Endothelial cell of umbilical vein (primary cell): Measurements from ENCODE around the gene GPALPP1. TPM values are rescaled to one million over a fixed set of nuclear protein-coding genes. Genes with fewer than 3 reads are reported as not detected.
A peak's percentile ranks its signal among the peaks of the same experiment; 100 is the strongest.

ENCODE experiments used
- BruUV-seq: library from RNA; stranded (reverse); fragments of 400-500 nt; replicated peaks from 2 replicates; lab custom pipeline; 2021; lab: Mats Ljungman, UMichigan
- CTCF ChIA-PET: fragments of 300-600, 350-600 bp; sonication (Branson Sonifier 250); formaldehyde crosslinking; loops from one replicate; lab custom pipeline; 2021; ENCODE audit warnings: antibody characterized with exemption, inconsistent platforms; lab: Charles Lee
- POLR2A ChIA-PET: fragments of 300-600, 350-600 bp; sonication (Branson Sonifier 250); formaldehyde crosslinking; loops from one replicate; lab custom pipeline; 2021; ENCODE audit warnings: antibody characterized with exemption, inconsistent platforms; lab: Charles Lee
- DNase-seq: peaks from one replicate; pipeline ENCODE4 v3.0.0-alpha.2; 2011; ENCODE audit warnings: low read depth, low spot score
- FAIRE-seq: peaks from 2 replicates; lab custom pipeline; 2011; peaks lifted over from hg19 to GRCh38; lab: Jason Lieb, UNC
- H2AFZ ChIP-seq: 2 replicates; pipeline ENCODE4 v1.6.0; 2012; ENCODE audit warnings: low read depth, low read length, control low read depth, inconsistent platforms
- H3K27ac ChIP-seq: 2 replicates; pipeline ENCODE4 v1.5.1; 2011; ENCODE audit warnings: low read depth, mild to moderate bottlenecking, control low read depth, low read length, moderate library complexity; ENCODE audit not compliant: insufficient read depth
- H3K27me3 ChIP-seq, 2 experiments: 2 replicates each; pipeline versions ENCODE4 v1.6.0 to v1.6.1; 2011; ENCODE audit warnings: low read length in 2 of 2, mixed read lengths in 1 of 2; ENCODE audit not compliant: control insufficient read depth in 2 of 2, insufficient read depth in 2 of 2
- H3K36me3 ChIP-seq, 2 experiments: 2 replicates in 1 of 2; 3 replicates in 1 of 2; pipeline ENCODE4 v1.5.1; 2011; ENCODE audit warnings: low read length in 2 of 2, mild to moderate bottlenecking in 1 of 2, moderate library complexity in 1 of 2; ENCODE audit not compliant: control insufficient read depth in 2 of 2, insufficient read depth in 2 of 2; ENCODE audit errors: extremely low read depth in 1 of 2
- H3K4me1 ChIP-seq: 3 replicates; pipeline ENCODE4 v1.5.1; 2011; ENCODE audit warnings: mild to moderate bottlenecking, low read length; ENCODE audit not compliant: control insufficient read depth, insufficient read depth; ENCODE audit errors: extremely low read depth
- H3K4me2 ChIP-seq: 2 replicates; pipeline ENCODE4 v1.6.1; 2011; ENCODE audit warnings: low read length, control low read depth, mixed read lengths; ENCODE audit not compliant: insufficient read depth
- H3K4me3 ChIP-seq, 3 experiments: fragments of 200-600 bp in 1 of 3; sonication (generic), shearing (Covaris generic) in 1 of 3; replicated peaks in 1 of 3; 2 replicates each; pipeline ENCODE4 v1.5.1; 2011 to 2016; ENCODE audit warnings: control low read depth in 3 of 3, low read length in 3 of 3, mild to moderate bottlenecking in 2 of 3, inconsistent platforms in 1 of 3, low read depth in 1 of 3, moderate library complexity in 1 of 3; ENCODE audit not compliant: insufficient read depth in 1 of 3
- H3K79me2 ChIP-seq: 2 replicates; pipeline ENCODE4 v1.6.0; 2012; ENCODE audit warnings: low read length, inconsistent platforms; ENCODE audit not compliant: control insufficient read depth, insufficient read depth
- H3K9ac ChIP-seq: replicated peaks from 2 replicates; pipeline ENCODE3; 2011; ENCODE audit warnings: low read length, control low read depth; ENCODE audit not compliant: insufficient read depth; ENCODE audit errors: extremely low read depth
- H3K9me1 ChIP-seq: replicated peaks from 3 replicates; pipeline ENCODE4 v1.6.0; 2011; ENCODE audit warnings: mild to moderate bottlenecking, low read length; ENCODE audit not compliant: control insufficient read depth, insufficient read depth; ENCODE audit errors: extremely low read depth
- H3K9me3 ChIP-seq: replicated peaks from 2 replicates; pipeline ENCODE4 v1.5.1; 2012; ENCODE audit warnings: low read length, inconsistent platforms; ENCODE audit not compliant: control insufficient read depth, insufficient read depth
- H4K20me1 ChIP-seq: replicated peaks from 2 replicates; pipeline ENCODE3; 2011; ENCODE audit warnings: mild to moderate bottlenecking, low read length; ENCODE audit not compliant: control insufficient read depth, insufficient read depth; ENCODE audit errors: extremely low read depth
- MYC ChIP-seq: IDR thresholded peaks from one replicate; pipeline ENCODE4 v1.6.1; 2011; ENCODE audit warnings: mild to moderate bottlenecking, low read depth, low read length
- dilution Hi-C: fragments of 300-500 bp; cut with MboI; formaldehyde crosslinking; loops from one replicate; pipeline ENCODE4 v1.15.0; 2019; ENCODE audit warnings: low sequenced_read_pairs; ENCODE audit not compliant: extremely low pct_ligation_motif_present
- intact Hi-C: fragments of 100-400 bp; cut with micrococcal nuclease; formaldehyde crosslinking; loops from one replicate; pipeline ENCODE4 v1.10.0; 2022
- polyA plus RNA-seq, 4 experiments: library from polyadenylated mRNA; depleted of rRNA in 3 of 4; stranded (reverse) in 3 of 4; unstranded in 1 of 4; fragments of >200 nt; gene quantifications; 2 replicates each; pipeline versions ENCODE4 v1.2.1 to v1.2.3, GENCODE V29; 2011 to 2012; ENCODE audit warnings: missing spikeins in 1 of 4
- total RNA-seq: library from RNA; stranded (reverse); gene quantifications from 2 replicates; pipeline ENCODE4 v1.2.3, GENCODE V29; 2021
- TF ChIP-seq, protein P1 (sequence below): IDR thresholded peaks from 2 replicates; pipeline ENCODE4 v1.6.1; 2011; ENCODE audit not compliant: insufficient read depth, insufficient read length

The GPALPP1 gene
- total and polyA plus RNA-seq, 2 donors (not counting 3 experiments of a cell fraction or from before 2014, with no cell fraction given) = 8.5 to 28.2 TPM

DNA sequence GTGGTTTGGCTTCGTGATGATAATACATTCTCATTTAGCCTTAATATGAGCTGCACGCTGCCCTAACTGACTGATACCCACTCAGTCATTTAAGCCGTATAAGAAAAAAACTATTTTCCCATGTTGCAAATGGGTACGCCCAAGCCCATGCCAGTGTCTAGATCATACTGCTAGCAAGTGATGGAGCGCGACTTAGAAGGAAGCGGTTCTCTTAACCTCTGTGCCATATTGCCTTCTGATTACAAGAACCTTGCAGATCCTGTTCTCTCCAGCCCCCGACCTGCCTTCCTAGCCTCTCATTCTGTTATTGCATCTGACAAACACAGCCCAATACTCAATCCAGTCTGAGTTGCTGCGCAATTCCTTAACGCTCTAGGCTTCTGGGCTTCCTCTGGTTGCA is 603 bp downstream of the GPALPP1 start:
- H3K9me3 ChIP-seq = no peaks in the 10 kb centered on the region
- peaks cover 21% of the 10 kb centered on the region for H3K4me1 ChIP-seq
- H3K9ac ChIP-seq = peak overlapping the region; percentile 94
- ChIA-PET POLR2A (interaction anchor here (0.8 kb wide), 1 partner anchor 158 kb away, joined by 3 read pairs; no protein-coding TSS in a partner anchor), CTCF (no interaction called here)
- no peaks in the 10 kb centered on the region for H3K27me3 ChIP-seq
- intact Hi-C loops (loop anchor here (1.0 kb wide), 2 partner anchors 16 to 188 kb away; no protein-coding TSS in a partner anchor), dilution Hi-C loops (no loop called here)
- FAIRE-seq = no peak
- H3K9me1 ChIP-seq = no peaks in the 10 kb centered on the region
- H2AFZ ChIP-seq = peak overlapping the region; percentile 82
- peak overlapping the region; percentile 83 for H3K27ac ChIP-seq
- peak overlapping the region; percentile 78 to 98 (median 84) for H3K4me3 ChIP-seq
- H3K4me2 ChIP-seq = peak overlapping the region; percentile 68
- H3K36me3 ChIP-seq = peaks cover 0 to 3% of the 10 kb centered on the region in 2 experiments
- BruUV-seq = no TSS peak
- H4K20me1 ChIP-seq = no peaks in the 10 kb centered on the region
- H3K79me2 ChIP-seq = peaks cover 59% of the 10 kb centered on the region
- TF ChIP-seq, protein P1, sequence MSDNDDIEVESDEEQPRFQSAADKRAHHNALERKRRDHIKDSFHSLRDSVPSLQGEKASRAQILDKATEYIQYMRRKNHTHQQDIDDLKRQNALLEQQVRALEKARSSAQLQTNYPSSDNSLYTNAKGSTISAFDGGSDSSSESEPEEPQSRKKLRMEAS = no peak
- no peak for DNase-seq

DNA sequence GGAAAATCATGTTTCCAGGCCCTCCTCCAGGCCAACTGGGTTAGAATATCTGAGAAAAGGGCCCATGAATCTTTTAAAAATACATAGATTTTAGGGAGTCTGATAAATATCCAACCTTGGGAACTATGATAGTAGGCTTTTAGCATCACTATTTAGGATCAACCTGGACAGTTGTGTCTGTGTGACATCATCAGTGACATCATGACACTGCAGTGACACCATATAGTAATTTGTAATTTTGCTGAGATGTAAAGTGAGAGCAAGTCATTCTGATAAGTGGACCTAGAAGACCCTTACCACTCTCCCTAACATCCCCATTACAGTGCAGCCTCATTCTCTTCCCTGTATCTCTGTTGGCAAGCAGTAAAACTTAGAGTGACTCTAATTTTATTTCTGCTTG is 14.1 kb downstream of the GPALPP1 start:
- H2AFZ ChIP-seq = no peak overlapping the region
- H3K4me3 ChIP-seq = no peak overlapping the region
- no TSS peak for BruUV-seq
- H3K4me2 ChIP-seq = no peak overlapping the region
- no peak for TF ChIP-seq MYC
- no peaks in the 10 kb centered on the region for H3K9me1 ChIP-seq
- POLR2A ChIA-PET = no interaction called here
- H3K9ac ChIP-seq = no peak overlapping the region
- FAIRE-seq = no peak
- no peaks in the 10 kb centered on the region for H3K4me1 ChIP-seq
- no peak for DNase-seq
- H3K79me2 ChIP-seq = no peaks in the 10 kb centered on the region
- no peaks in the 10 kb centered on the region for H3K9me3 ChIP-seq
- H4K20me1 ChIP-seq = no peaks in the 10 kb centered on the region
- no peak overlapping the region for H3K27ac ChIP-seq
- no peaks in the 10 kb centered on the region for H3K27me3 ChIP-seq
- intact Hi-C loops (no loop called here), dilution Hi-C loops (no loop called here)
- CTCF ChIA-PET = no interaction called here
- H3K36me3 ChIP-seq = peaks cover 5 to 9% of the 10 kb centered on the region in 2 experiments
